Fibroblast of skin of scalp (primary cell): Measurements from ENCODE around the gene SEMA4D. TPM values are rescaled to one million over a fixed set of nuclear protein-coding genes. Genes with fewer than 3 reads are reported as not detected.

Experiments
- DNase-seq: peaks from one replicate; pipeline ENCODE4 v3.0.0-alpha.2; 2013
- polyA plus RNA-seq, 2 experiments: library from polyadenylated mRNA; unstranded; fragments of 120-200 nt; gene quantifications; one replicate each; pipeline ENCODE4 v1.2.1, GENCODE V29; 2013; ENCODE audit not compliant: insufficient read length in 2 of 2

SEMA4D gene, protein sequence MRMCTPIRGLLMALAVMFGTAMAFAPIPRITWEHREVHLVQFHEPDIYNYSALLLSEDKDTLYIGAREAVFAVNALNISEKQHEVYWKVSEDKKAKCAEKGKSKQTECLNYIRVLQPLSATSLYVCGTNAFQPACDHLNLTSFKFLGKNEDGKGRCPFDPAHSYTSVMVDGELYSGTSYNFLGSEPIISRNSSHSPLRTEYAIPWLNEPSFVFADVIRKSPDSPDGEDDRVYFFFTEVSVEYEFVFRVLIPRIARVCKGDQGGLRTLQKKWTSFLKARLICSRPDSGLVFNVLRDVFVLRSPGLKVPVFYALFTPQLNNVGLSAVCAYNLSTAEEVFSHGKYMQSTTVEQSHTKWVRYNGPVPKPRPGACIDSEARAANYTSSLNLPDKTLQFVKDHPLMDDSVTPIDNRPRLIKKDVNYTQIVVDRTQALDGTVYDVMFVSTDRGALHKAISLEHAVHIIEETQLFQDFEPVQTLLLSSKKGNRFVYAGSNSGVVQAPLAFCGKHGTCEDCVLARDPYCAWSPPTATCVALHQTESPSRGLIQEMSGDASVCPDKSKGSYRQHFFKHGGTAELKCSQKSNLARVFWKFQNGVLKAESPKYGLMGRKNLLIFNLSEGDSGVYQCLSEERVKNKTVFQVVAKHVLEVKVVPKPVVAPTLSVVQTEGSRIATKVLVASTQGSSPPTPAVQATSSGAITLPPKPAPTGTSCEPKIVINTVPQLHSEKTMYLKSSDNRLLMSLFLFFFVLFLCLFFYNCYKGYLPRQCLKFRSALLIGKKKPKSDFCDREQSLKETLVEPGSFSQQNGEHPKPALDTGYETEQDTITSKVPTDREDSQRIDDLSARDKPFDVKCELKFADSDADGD
- 1.9 TPM for polyA plus RNA-seq (2013, experiment 1 of 2; ENCODE audit: insufficient read length)
- polyA plus RNA-seq (2013, experiment 2 of 2; ENCODE audit: insufficient read length), result 2.8 TPM

DNA sequence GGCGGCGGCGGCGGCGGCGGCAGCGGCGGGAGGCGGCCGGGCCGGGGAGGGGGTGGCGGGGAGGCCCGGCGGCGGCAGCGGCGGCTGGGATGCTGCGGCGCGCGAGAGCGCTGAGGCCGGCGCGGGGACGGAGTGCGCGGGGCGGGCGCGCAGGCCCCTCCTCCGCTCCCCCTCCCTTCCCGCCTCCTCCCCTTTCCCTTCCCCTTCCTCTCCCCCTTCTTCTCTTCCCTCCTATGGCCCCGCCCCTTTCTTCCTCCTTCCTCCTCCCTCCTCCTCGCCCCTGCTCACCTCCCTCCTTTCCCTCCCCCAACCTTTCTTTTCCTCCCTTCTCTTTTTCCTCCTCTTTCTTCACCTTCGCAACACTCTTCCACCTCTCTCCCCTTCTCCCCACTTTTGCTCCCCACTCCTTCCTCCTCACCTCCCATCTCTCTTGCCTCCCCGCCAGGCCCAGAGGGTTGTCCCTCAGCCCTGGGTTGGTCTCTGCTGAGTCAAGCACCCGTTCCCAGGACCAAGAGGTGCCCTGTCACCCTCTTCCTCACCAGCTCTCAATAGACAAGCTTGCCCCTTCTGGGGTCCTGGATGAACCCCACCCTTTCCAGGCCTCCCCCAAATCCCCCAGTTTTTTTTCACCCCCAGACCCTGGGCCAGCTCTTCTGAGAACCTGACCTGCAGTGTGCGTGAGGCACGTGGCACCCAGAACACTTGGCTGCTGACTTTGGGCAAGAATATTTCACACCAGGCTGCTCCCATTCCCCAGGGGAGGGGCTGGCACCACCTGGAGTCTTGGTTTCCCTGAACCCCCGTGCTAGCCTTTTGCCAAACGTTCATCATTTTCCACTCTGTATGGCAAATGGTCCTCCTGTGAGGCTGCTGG is at the start of gene SEMA4D:
SEMA4D (minus strand) TSS at position 136 of the 874 bp plus-strand sequence. CDS start 92,657 bp downstream, outside the sequence.
- DNase-seq, result peak; percentile 70

DNA sequence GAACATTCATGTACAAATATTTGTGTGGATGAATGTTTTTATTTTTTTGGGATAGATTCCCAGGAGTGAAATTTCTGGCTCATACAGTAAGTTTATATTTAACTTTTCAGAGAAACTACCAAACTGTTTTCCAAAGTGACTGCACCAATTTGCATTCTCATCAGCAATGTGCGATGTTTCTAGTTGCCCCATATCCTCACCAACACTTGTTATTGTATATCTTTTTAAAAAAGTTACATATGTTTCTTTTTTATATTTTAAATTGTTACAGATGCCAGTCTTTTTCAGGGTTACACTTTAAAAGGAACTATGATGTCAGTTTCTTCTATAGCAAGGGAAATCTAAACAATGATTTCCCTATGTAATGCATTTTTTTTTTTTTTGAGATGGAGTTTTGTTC is 49.1 kb upstream of the SEMA4D start:
- no peak for DNase-seq

DNA sequence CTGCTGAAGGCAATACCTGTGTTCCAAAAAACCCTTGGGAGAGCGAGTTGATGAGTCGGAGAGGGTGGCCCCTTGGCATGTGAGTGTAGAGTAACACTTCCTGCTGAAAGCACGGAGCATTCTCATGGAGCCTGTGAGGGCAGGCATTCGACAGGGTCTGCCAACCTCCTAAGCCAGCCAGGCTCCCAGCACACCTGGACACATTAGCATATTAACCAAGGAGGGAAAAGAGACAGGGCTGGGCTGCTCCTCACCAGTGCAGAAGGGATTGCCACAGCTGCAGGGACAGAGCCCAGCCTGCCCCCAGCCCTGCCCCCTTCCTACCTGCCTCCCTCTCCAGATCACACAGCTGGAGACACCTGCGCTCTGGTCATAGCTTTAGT is 46.4 kb upstream of the SEMA4D start:
- no peak for DNase-seq

DNA sequence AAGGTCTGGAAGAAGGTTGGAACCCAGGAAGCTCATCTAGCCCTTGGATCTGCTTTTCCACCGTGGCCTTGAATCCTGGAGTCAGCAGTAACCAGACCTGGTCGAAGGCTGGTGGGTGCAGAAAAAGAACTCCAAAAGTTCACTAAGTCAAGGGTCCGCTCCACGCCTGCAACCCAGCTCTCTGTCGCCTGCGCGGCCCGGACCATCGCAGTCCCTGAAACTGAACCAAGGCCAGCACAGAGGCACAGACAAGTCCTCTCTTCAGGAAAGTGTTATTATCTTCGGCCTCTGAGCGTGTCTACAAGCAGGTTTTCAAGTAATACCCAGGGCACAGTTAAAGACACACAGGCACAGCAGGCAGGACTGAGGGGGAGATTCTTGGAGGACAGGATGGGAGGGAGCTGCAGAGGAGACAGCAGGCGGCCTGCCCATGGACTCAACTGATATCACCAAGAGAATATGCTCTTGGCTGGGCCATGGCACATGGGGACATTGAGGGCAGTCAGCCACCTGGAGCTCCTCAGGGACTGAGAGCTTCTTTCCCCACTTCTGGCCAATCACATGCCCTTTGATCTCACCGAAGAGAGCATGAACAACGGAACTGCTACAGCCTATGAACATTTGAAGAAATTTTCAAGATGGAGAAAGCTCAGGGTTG is 45.8 kb upstream of the SEMA4D start:
- no peak for DNase-seq

DNA sequence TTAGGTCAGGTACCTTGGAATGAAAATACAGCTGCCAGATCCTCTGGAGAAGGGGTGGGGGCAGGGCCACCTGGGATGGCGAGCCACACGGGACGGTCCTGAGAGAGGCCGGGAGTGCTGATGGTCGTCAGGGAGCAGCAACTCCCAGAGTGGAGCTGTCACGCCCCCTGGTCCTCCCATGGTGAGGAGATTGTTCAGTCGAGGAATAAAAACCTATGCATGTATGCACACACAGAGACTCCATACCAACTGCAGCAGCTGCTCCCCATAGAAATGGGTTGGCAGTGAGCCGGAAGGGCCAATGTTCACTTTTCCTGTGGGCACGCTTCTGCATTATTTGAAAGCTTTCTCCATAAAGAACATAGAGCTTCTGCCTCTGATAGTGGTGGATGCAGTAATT is 45.2 kb upstream of the SEMA4D start:
- DNase-seq, result no peak

DNA sequence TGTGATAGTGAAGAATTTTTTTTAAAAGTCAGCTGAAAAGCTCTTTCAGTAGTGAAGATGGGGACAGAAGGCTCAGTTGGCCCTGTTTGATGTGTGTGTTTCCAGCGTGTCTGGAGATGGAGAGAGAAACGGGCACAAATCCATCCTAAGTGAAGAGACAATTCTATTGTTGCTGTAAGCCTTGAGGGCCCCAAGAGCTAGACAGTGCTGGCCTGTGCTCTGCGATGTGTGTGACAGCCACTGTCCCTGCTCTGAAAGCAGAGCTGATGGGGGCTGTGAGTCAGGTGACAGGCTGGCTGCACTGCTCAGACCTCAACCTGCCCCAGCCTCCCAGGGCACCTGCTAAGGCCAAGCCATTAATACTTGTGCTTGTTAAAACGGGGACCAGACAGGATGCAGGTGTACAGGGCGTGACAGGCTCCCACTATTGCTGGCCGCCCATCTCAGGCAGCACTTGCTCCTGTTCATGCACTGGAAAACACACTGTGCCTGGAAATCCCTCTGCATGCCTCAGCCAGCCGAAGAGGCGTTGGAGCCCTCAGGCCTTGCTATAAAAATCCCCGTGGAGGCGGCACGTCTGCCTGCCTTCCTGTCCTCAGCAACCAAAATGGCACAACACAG is 44.6 kb upstream of the SEMA4D start:
- no peak for DNase-seq

DNA sequence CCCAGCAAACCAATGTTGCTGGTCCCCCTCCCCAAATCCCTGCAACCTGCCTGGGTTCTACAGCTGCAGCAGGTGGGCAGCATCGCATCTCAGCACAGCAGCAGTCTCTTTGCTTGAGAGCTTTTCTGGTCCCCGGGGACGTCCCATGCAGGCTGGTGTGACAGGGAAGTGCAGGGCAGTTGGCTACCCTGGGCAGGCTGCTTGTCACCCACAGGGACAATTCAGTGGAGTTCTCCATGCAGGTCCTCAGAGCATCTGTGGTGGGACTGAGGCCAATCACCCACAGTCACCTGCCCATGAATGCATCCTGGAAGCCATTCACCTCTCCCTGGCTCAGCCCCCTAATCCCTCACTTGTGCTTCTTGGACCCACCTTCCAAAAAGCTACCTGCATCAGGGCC is 43.9 kb upstream of the SEMA4D start:
- no peak for DNase-seq

DNA sequence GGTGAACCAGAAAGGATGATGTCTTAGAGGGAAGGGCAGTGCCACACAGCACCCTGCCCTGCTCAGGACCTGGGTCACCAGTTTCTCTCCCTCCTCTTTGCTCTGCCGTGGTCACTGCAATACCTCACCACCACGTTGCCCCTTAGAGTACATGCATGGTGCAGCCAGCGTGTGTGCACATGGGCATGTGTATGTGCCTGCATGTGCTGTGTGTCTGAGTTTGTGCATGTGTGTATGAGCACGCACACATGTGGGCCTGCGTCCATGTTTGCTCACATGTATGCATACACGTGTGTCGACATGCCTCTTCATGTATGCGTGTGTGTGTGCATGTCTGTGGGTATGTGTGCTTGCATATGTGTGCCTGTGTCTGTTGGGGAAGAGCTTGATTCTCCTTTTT is 41.5 kb upstream of the SEMA4D start:
- DNase-seq, result no peak

DNA sequence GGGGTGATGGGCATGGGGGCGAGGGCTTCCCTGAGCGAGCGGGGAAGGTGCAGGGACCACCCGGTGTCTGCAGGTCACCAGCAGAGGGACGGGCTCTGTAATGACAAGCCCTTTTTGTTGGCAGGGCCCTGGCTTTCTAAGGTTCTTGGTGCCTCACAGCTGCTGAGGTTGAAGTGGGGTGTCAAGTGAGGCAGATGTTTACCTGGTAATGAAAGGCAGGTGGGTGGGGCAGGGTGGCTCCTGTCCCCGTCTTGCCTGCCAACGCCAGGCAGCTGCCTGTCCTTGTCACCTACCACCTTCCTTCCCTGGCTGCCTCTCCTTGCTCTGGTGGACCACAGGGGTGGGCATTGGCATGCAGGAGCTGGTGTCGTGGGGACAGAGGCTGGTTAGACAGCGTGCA is 41.0 kb upstream of the SEMA4D start:
- no peak for DNase-seq

DNA sequence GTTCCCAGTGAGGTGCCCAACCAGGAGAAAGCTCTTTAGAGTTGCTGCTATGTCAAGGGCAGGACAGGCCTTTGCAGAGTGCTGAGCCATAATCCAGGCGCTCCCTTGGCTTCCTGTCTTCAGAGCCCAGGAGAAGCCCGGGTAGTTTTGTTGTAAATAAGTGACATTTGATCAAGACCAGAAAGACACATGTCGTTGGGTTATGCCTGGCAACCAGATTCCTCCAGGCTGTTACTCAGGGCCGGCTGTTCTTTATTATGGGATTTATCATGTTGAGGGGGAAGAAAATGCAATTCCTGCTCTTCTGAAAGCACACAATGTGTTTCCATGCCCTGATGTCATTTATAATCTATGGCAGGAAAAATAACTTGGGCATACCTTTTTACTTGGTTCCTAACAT is 39.3 kb upstream of the SEMA4D start:
- no peak for DNase-seq

DNA sequence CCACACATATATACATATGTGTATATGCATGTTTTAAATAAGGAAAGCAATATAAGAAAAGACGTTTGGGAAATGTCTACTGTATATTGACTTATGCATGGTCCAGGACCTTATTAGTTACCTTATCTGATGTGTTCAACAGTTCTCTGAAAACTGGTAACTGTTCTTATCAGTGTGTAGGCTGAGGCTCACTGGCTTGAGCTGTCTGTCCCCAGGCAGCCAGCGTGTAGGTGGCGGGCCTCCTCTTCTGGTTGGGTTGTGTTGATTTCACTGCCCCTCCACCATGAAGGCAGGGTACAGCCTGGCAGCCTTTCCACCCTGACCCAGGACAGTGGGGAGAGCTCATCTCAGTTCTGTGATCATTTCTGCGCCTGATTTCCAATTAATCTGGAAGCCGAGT is 38.7 kb upstream of the SEMA4D start:
- DNase-seq, result no peak

DNA sequence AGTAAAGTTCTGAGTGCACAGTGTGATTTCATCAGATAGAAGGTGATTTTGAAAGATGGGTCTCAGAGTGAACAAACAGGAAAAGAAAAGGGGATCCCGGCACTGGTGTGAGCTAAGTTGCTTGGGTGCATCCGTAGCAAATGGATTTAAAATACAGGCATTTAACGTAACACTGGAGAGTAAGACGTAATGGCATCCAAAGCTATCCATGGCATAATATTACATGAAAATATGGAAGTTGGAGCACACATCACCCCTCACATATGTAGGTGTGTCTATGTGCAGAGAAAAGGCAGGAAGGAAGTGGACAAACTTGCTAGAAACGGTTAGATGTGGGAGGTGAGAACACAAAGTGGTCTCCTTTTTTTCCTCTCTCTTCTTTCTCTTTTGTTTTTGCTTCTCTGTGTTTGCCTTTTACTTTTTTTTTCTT is 38.2 kb upstream of the SEMA4D start:
- no peak for DNase-seq

DNA sequence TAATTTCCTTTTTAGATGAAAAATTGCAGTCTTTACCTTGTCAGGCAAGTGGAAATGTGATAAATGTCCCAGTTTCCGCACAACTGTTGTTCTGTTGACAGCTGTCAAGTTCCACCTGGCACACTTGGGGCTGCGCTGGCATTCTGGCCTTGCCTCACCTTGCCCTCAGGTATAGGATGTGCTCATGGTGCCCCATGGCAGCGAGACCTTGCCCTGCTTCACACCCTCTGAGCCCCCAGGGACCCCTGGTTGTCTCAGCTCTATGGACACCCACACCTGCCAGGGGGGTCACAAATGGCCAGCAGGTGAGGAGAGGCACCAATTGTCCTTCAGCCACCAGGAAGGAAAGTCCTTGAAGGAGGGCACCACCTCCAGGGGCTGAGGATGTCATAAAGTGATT is 37.5 kb upstream of the SEMA4D start:
- no peak for DNase-seq

DNA sequence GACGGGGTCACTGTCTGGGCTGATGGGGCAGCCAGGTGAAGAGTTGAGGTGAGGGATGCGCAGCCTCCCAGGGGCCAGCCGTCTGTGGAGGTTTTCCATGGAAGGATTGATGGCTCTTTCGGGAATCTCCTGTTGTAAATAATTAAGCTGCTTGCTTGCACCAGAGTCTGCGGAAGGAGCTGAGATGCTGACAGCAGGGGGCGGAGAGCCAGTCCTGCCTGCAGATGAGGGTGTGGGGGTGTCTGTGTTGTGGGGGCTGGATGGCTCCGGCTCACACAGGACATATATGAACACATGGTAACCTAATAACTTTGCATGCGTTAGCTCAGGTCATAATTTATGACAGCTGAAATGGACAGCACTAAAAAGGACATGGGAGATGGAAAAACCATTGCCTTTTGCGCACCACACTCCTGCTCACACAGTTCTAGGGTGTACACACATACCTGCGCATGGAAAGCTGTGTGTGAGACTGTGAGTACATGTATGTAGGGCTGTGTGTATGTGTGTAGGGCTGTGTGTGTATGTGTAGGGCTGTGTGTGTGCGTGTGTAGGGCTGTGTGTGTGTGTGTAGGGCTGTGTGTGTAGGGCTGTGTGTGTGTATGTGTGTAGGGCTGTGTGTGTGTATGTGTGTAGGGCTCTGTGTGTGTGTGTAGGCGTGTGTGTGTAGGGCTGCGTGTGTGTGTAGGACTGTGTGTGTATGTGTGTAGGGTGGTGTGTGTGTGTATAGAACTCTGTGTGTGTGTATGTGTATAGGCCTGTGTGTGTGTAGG is 36.8 kb upstream of the SEMA4D start:
- DNase-seq, result no peak

DNA sequence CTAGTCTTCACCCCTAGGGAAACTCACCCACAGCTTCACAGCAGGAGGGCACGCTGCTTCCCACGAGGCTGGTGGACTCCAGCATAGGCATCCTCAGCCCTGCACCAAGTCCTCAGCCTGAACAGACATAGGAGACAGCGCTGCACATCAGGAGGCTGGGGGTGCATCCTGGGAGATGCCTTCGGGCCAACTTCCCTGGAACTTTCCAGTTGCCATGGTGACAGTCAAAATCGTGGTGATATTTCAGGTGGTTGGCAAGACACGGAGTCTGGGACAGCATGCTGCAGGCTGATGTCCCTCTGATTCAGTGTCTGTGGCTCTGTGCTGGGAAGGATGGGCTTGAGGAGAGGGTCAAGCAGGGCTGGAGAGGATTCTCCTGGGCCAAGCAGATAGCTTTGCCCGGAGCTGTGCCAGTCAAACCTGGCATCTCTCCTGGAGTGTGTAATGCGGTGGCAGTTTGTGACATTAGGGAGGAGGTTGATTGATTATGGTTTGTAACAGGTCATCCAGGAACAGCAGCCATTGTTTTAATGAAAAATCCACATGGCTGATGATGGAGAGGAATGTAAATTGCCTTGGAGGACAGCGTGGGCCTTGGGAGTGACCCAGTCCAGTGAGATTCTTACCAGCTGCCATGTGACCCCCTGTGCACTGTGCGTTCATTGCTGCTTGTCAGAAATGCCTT is 35.6 kb upstream of the SEMA4D start:
- no peak for DNase-seq

DNA sequence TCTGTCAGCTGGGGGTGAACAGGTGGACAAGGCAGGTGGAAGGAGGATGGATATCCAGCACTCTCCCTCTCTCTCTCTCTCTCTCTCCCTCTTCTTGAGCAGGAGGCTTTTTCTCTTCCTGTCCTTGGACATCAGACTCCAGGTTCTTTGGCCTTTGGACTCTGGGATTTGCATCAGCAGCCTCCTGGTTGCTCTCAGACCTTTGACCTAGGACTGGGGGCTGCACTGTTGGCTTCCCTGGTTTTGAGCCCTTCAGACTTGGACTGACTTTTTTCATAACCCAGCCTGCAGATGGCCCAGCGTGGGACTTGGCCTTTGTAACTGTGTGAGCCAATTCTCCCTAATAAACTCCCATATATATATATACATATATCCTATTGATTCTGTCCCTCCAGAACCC is 35.0 kb upstream of the SEMA4D start:
- no peak for DNase-seq

DNA sequence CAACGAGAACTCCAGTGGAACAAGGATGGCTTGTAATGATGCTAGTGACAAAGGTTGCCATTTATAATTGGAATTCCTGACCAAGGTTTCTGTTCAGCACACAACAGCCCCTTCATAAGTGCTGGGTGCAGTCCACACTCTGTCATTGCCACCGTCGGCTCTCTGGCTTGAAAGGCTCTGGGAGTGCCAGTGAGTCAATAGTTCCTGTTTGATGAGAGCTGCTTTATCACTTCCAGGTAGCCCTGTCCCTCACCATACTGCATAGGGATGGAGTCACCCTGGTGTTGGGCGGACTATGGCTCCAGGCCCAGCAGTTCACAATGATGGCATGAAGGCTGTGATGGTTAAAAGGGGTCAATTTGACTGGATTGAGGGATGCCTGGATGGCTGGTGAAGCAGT is 34.6 kb upstream of the SEMA4D start:
- DNase-seq, result no peak

DNA sequence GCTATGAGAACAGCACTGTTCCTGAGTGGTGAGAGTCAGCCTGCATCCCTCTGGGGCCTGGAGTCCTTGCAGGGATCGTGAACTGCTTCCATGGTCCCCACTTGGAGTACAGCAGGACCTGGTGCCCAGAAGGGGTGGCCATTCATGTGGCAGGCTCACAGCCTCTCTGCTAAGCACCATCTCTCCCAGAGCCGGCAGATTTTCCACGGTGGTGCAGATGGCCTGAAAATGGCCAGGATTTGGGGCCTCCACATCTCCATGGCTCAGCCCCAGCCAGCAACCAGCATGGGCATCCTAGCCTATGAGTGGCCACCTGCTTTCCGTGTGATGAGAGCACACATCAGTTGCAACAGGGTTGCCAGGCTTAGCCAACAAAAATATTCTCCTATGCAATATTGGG is 33.9 kb upstream of the SEMA4D start:
- no peak for DNase-seq

DNA sequence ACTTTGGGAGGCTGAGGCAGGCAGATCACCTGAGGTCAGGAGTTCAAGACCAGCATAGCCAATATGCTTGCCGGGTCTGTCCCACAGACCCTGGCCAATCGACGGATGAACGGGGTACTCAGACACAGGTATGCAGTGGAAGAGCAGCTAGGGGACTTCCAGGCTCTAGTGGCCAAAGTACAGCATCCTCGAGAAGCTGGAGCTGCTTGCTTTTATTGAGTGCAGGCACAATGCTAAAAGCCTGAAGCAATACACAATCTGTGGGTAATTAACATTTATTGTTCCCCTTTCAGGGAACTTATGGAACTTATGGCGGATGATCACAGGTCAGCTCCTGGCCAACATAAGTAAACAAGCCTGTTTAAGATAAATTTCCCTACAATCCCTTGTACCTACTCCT is 32.8 kb upstream of the SEMA4D start:
- no peak for DNase-seq
